ENCODE measurements around the gene DENND4C.
"Not testable (repeated sequence)": the region's sequence is repeated elsewhere in the genome, so short reads cannot be mapped to it uniquely, and the experiment has no call there.

The DENND4C gene

GRCh38 chr9:19230355-19231125, at the start of gene DENND4C:
Gene DENND4C, plus strand, starts transcription at chr9:19230693. Its CDS starts 45,482 bp downstream, at chr9:19276175.
- peak; percentile 84 for DNase-seq

GRCh38 chr9:19180991-19181390, 49.5 kb upstream of the DENND4C start:
- no peak for DNase-seq

- no peak for DNase-seq
Measured at GRCh38 chr9:19181561-19181960, 48.9 kb upstream of the DENND4C start.

- DNase-seq: no peak
Measured at GRCh38 chr9:19184144-19184917, 46.2 kb upstream of the DENND4C start.

- DNase-seq: no peak
Measured at GRCh38 chr9:19185191-19185590, 45.3 kb upstream of the DENND4C start.

GRCh38 chr9:19186232-19186631, 44.3 kb upstream of the DENND4C start:
- no peak for DNase-seq

GRCh38 chr9:19188771-19189170, 41.7 kb upstream of the DENND4C start:
- no peak for DNase-seq

- DNase-seq: no peak
Measured at GRCh38 chr9:19192202-19193028, 38.1 kb upstream of the DENND4C start.

- no peak for DNase-seq
Measured at GRCh38 chr9:19193029-19193324, 37.5 kb upstream of the DENND4C start.

- not testable (repeated sequence) for DNase-seq
Measured at GRCh38 chr9:19193358-19193973, 37.0 kb upstream of the DENND4C start.

- DNase-seq: no peak
Measured at GRCh38 chr9:19198406-19198805, 32.1 kb upstream of the DENND4C start.

GRCh38 chr9:19199012-19199411, 31.5 kb upstream of the DENND4C start:
- no peak for DNase-seq

- DNase-seq: no peak
Measured at GRCh38 chr9:19200229-19200628, 30.3 kb upstream of the DENND4C start.

- no peak for DNase-seq
Measured at GRCh38 chr9:19201899-19202891, 28.3 kb upstream of the DENND4C start.

- DNase-seq: no peak
Measured at GRCh38 chr9:19203058-19203457, 27.4 kb upstream of the DENND4C start.

GRCh38 chr9:19208653-19209052, 21.8 kb upstream of the DENND4C start:
- DNase-seq: no peak

- DNase-seq: no peak
Measured at GRCh38 chr9:19209188-19209587, 21.3 kb upstream of the DENND4C start.

GRCh38 chr9:19213823-19214222, 16.7 kb upstream of the DENND4C start:
- no peak for DNase-seq

GRCh38 chr9:19216466-19216865, 14.0 kb upstream of the DENND4C start:
- DNase-seq: no peak

- DNase-seq: no peak
Measured at GRCh38 chr9:19221326-19221725, 9.2 kb upstream of the DENND4C start.

- DNase-seq: no peak
Measured at GRCh38 chr9:19223724-19224123, 6.8 kb upstream of the DENND4C start.

GRCh38 chr9:19224563-19224962, 5.9 kb upstream of the DENND4C start:
- DNase-seq: no peak

Measured in NCI-H2171 treated with DMSO at 0.1 percent for 48 hours (cell line).